Neural progenitor cell (in vitro differentiated cells): ENCODE measurements around the gene PTPRN2. TPM values are rescaled to one million over a fixed set of nuclear protein-coding genes. Genes with fewer than 3 reads are reported as not detected.
A peak's percentile ranks its signal among the peaks of the same experiment; 100 is the strongest.

Source experiments
- DNase-seq: peaks from one replicate; pipeline ENCODE4 v3.0.0-alpha.2; 2016; ENCODE audit warnings: low spot score
- H2AFZ ChIP-seq: fragments of 200-600 bp; sonication (generic); replicated peaks from 2 replicates; pipeline ENCODE4 v1.6.1; 2016; ENCODE audit warnings: antibody characterized with exemption
- H3F3A ChIP-seq: fragments of 200-600 bp; sonication (generic); 2 replicates; pipeline ENCODE4 v1.6.1; 2016; ENCODE audit warnings: antibody characterized with exemption, low read depth
- H3K27ac ChIP-seq: fragments of 200-600 bp; sonication (generic); 2 replicates; pipeline ENCODE4 v1.5.1; 2016; ENCODE audit warnings: mild to moderate bottlenecking
- H3K27me3 ChIP-seq: fragments of 200-600 bp; sonication (generic); 2 replicates; pipeline ENCODE4 v1.6.1; 2016; ENCODE audit warnings: mild to moderate bottlenecking, moderate library complexity
- H3K36me3 ChIP-seq: fragments of 200-600 bp; sonication (generic); 2 replicates; pipeline ENCODE4 v1.5.1; 2016
- H3K4me1 ChIP-seq: fragments of 200-600 bp; sonication (generic); 2 replicates; pipeline ENCODE4 v1.6.1; 2016; ENCODE audit warnings: mixed run types
- H3K4me2 ChIP-seq: fragments of 200-600 bp; sonication (generic); 2 replicates; pipeline ENCODE4 v1.6.1; 2016
- H3K4me3 ChIP-seq: fragments of 200-600 bp; sonication (generic); 2 replicates; pipeline ENCODE4 v1.5.1; 2016
- H3K79me2 ChIP-seq: fragments of 200-600 bp; sonication (generic); 2 replicates; pipeline ENCODE4 v1.6.1; 2016; ENCODE audit warnings: low read depth
- H3K9ac ChIP-seq: fragments of 200-600 bp; sonication (generic); 2 replicates; pipeline ENCODE4 v1.6.1; 2016
- H3K9me3 ChIP-seq: fragments of 200-600 bp; sonication (generic); 2 replicates; pipeline ENCODE4 v1.5.1; 2016; ENCODE audit warnings: low read depth
- H4K20me1 ChIP-seq: fragments of 200-600 bp; sonication (generic); 2 replicates; pipeline ENCODE4 v1.6.1; 2016; ENCODE audit warnings: low read depth
- H3K27ac Mint-ChIP-seq: 3 replicates; pipeline ENCODE4 v1.8.0; 2021; ENCODE audit warnings: mixed read lengths
- H3K27me3 Mint-ChIP-seq: 2 replicates; pipeline ENCODE4 v1.8.0; 2022; ENCODE audit warnings: low read depth, mild to moderate bottlenecking, inconsistent platforms, moderate library complexity, mixed read lengths; ENCODE audit not compliant: insufficient read depth
- H3K36me3 Mint-ChIP-seq: 3 replicates; pipeline ENCODE4 v1.8.0; 2021; ENCODE audit warnings: mixed read lengths
- H3K4me1 Mint-ChIP-seq: 3 replicates; pipeline ENCODE4 v1.8.0; 2021; ENCODE audit warnings: mixed read lengths
- H3K4me3 Mint-ChIP-seq: 3 replicates; pipeline ENCODE4 v1.8.0; 2021; ENCODE audit warnings: mild to moderate bottlenecking, moderate library complexity, mixed read lengths
- H3K9me3 Mint-ChIP-seq: 3 replicates; pipeline ENCODE4 v1.8.0; 2020; ENCODE audit warnings: mixed read lengths
- CTCF ChIP-seq: fragments of 200-600 bp; sonication (generic); IDR thresholded peaks from 2 replicates; pipeline ENCODE4 v1.5.1; 2017; ENCODE audit warnings: antibody characterized with exemption, mild to moderate bottlenecking
- EZH2 ChIP-seq: fragments of 200-600 bp; sonication (generic); IDR thresholded peaks from 2 replicates; pipeline ENCODE4 v1.6.1; 2017; ENCODE audit warnings: antibody characterized with exemption, mild to moderate bottlenecking, moderate library complexity
- EZH2phosphoT487 ChIP-seq: fragments of 200-600 bp; sonication (generic); IDR thresholded peaks from 2 replicates; pipeline ENCODE4 v1.6.1; 2017; ENCODE audit warnings: antibody characterized with exemption
- total RNA-seq: library from RNA; depleted of rRNA; stranded (reverse); fragments of >200 nt; gene quantifications from 2 replicates; pipeline ENCODE4 v1.2.3, GENCODE V29; 2015; ENCODE audit warnings: low replicate concordance

The PTPRN2 gene
- total RNA-seq, 1 donor from 2014 or later = 3.0 TPM

GRCh38 chr7:157985636-157986035 lies 602.0 kb downstream of the PTPRN2 start:
- H3K79me2 ChIP-seq = no peaks in the 10 kb centered on the region
- no peaks in the 10 kb centered on the region for H4K20me1 ChIP-seq
- no peak overlapping the region for H3K27ac Mint-ChIP-seq
- no peak for TF ChIP-seq EZH2
- TF ChIP-seq CTCF = no peak
- no peak for TF ChIP-seq EZH2phosphoT487
- H3K4me1 Mint-ChIP-seq = peaks cover 40% of the 10 kb centered on the region
- no peak overlapping the region for H3K9ac ChIP-seq
- peaks cover 9% of the 10 kb centered on the region for H3K27me3 Mint-ChIP-seq
- no peak overlapping the region for H2AFZ ChIP-seq
- H3K4me2 ChIP-seq = no peak overlapping the region
- no peak overlapping the region for H3K27ac ChIP-seq
- no peaks in the 10 kb centered on the region for H3K9me3 ChIP-seq
- no peak overlapping the region for H3K4me3 ChIP-seq
- no peak for DNase-seq
- H3K4me1 ChIP-seq = no peaks in the 10 kb centered on the region
- H3F3A ChIP-seq = peaks cover 12% of the 10 kb centered on the region
- no peak overlapping the region for H3K4me3 Mint-ChIP-seq
- H3K36me3 Mint-ChIP-seq = no peaks in the 10 kb centered on the region
- H3K9me3 Mint-ChIP-seq = no peaks in the 10 kb centered on the region
- H3K27me3 ChIP-seq = no peaks in the 10 kb centered on the region
- no peaks in the 10 kb centered on the region for H3K36me3 ChIP-seq

DNA sequence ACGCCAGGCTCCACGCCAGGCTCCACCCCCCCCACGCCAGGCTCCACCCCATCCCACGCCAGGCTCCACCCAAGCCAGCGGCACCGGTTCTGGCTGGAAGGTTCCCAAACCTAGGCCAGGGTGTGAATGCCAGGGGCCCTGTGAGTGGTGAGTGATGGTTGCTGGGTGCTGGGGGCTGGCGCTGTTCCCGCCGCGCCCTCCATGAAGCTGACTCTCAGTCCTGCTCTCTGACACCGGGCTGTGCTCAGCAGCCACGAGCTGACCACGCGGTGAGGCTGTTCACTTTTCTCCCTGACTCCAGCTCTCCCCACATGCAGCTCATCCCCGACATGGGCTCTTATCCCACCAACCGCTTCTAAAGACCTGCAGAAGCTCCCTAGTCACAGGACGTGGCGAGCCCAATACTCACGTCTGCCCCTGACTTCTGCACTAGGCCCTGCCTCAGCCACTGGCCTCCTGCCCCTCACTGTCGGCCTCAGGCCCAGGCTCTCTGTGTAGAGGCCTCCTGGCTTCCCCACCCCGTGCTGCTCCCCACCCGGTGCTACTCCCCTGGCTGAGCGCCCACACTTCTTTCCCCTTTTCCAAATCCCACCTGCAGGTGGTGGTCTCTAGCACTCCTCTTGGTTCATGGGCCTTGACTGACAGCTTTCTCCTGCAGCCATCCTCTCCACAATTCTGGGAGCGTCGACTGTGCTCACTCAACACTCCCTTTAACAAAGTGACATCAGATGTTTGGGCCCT lies 603.0 kb downstream of the PTPRN2 start:
- Histone ChIP-seq H3K36me3 (no peaks in the 10 kb centered on the region), H4K20me1 (no peaks in the 10 kb centered on the region), H3K27me3 (no peaks in the 10 kb centered on the region), H3K4me3 (no peak overlapping the region), H3K9me3 (no peaks in the 10 kb centered on the region), H3K27ac (no peak overlapping the region), H3K4me1 (no peaks in the 10 kb centered on the region), H3K9ac (no peak overlapping the region), H3F3A (peaks cover 12% of the 10 kb centered on the region), H3K79me2 (no peaks in the 10 kb centered on the region), H3K4me2 (no peak overlapping the region), H2AFZ (no peak overlapping the region)
- Mint-ChIP-seq H3K9me3 (no peaks in the 10 kb centered on the region), H3K4me1 (peaks cover 38% of the 10 kb centered on the region), H3K27me3 (peaks cover 9% of the 10 kb centered on the region), H3K4me3 (no peak overlapping the region), H3K36me3 (no peaks in the 10 kb centered on the region), H3K27ac (peak overlapping the region; percentile 72)
- DNase-seq = no peak
- no peak for TF ChIP-seq EZH2
- no peak for TF ChIP-seq EZH2phosphoT487
- no peak for TF ChIP-seq CTCF

DNA sequence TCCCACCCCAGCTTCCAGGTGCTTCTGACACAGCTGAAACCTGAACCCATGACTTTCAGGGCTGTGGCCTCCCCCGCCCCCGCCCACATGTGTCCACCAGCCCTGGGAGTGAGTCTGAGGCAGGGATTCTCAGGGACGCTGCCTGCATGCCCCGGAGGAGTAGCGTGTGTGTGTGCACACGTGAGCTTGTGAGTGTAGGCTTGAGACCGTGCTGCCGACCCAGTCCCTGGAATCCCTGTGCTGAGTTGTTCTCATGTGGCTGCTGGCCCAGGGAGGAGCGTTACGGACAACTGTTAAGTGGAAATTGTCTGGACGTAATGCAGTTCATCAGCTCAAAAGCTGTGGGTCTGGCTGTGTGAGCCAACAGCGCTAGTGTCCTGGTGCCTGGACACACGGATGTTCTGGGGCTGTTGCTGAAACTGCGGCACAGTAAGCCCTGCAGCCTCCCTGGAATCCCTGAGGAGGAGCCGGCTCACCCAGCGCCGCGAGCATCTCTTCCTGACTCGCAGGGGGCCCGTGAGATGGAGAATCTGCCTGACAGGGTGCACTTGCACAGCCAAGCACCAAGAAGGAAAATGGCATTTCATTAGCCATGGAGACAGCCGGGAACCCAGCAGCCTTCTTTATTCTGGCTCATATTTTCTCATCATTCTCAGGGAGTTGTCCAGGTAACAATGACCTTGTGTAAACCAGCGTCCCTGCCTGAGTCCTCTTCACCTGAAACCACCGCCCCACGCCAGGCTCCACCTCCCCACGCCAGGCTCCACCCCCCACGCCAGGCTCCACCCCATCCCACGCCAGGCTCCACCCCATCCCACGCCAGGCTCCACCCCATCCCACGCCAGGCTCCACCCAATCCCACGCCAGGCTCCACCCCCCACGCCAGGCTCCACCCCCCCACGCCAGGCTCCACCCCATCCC lies 603.9 kb downstream of the PTPRN2 start:
- no peak overlapping the region for H3K9ac ChIP-seq
- no peaks in the 10 kb centered on the region for H3K79me2 ChIP-seq
- DNase-seq = no peak
- H2AFZ ChIP-seq = no peak overlapping the region
- no peaks in the 10 kb centered on the region for H3K9me3 ChIP-seq
- H3K27me3 ChIP-seq = no peaks in the 10 kb centered on the region
- Mint-ChIP-seq H3K27me3 (peaks cover 9% of the 10 kb centered on the region), H3K9me3 (no peaks in the 10 kb centered on the region), H3K4me1 (peaks cover 37% of the 10 kb centered on the region), H3K36me3 (no peaks in the 10 kb centered on the region), H3K4me3 (no peak overlapping the region), H3K27ac (no peak overlapping the region)
- no peak overlapping the region for H3K4me2 ChIP-seq
- no peak for TF ChIP-seq EZH2
- TF ChIP-seq CTCF = no peak
- TF ChIP-seq EZH2phosphoT487 = no peak
- peaks cover 12% of the 10 kb centered on the region for H3F3A ChIP-seq
- H3K36me3 ChIP-seq = no peaks in the 10 kb centered on the region
- H3K4me3 ChIP-seq = no peak overlapping the region
- H3K27ac ChIP-seq = no peak overlapping the region
- no peaks in the 10 kb centered on the region for H4K20me1 ChIP-seq
- no peaks in the 10 kb centered on the region for H3K4me1 ChIP-seq
